Hematopoietic multipotent progenitor cell treated with erythropoietin and hydrocortisone succinate and interleukin-3 and kit ligand, for 4 days (in vitro differentiated cells): Measurements from ENCODE around the gene RPS6KA2.
"Not testable (repeated sequence)": the region's sequence is repeated elsewhere in the genome, so short reads cannot be mapped to it uniquely, and the experiment has no call there.

Experiments used
- DNase-seq: peaks from one replicate; pipeline ENCODE4 v3.0.0-alpha.2; 2015

RPS6KA2 gene

GRCh38 chr6:166411271-166411670, 215.8 kb downstream of the RPS6KA2 start:
- no peak for DNase-seq

- DNase-seq, result no peak
Observed at GRCh38 chr6:166410426-166410935, 216.6 kb downstream of the RPS6KA2 start.

- DNase-seq, result peak; percentile 28
Observed at GRCh38 chr6:166408936-166409755, 217.9 kb downstream of the RPS6KA2 start.

DNA sequence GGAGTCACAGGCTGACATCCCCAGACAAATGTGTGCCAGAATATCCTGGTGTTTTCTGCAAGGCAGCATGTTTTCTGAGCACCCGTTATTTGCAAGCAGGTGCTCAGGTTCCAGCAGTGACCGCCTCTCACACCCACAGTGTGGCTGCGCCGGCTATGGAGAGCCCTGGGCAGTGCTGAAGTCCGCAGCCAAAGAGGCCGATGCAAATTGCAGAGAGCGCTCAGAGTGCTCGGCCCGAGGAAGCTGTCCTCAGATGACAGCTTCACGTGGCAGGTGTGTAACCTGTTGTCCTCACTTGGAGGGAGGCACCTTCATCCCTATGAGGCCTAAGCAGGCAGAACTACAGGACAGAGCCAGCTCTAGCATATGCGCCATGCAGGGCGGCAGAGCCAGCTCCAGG, 220.9 kb downstream of the RPS6KA2 start:
- DNase-seq, result no peak

DNA sequence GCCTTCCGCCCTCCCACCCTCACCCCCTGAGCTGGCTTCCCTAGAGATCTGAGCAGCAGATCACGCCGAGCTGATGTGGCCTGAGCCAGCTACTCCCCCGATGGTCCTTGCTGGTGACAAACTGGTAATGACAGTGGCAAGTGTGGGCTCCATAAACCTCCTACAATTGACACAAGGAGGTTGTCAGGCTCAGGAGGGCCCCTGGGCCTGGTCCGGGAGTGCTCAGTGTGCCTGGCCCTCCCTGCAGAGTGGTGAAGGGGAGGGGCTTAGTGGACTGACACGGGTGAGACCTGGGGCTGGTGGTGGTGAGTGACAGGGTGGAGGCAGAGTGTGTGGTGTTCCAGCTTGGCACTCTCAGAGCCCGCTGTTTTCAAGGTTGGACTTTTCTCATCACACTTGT, 221.7 kb downstream of the RPS6KA2 start:
- no peak for DNase-seq

DNA sequence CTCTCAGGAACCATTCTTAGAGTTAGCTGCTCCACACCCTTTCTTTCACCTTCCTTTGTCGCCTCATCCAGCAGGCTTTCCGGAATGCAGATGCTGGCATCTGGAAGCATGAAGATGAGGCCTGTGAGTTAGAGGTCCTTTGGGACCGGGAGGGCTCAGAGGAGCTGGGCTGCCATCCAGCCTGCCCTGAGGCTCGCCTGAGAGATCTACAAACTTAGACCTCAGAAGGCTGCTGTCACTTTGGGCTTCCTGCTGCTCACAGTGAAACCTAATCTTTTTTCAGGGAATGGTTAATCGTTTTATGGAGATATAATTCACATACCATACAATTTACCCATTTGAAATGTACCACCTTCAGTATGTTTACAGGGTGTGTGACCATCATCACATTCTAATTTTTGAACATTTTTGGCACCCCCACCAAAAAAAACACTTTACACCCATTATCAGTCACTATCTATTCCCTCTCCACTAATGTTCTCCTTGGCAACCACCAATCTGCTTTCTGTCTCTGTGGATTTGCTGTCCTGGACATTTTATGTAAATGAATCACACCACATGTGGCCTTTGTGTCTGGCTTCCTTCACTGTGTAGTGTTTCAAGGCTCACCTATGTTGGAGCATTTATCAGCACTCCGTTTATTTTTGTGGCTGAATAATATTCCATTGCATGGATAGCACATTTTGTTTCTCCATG, 224.3 kb downstream of the RPS6KA2 start:
- DNase-seq, result no peak

- DNase-seq, result peak; percentile 86
Observed at GRCh38 chr6:166400649-166401250, 226.3 kb downstream of the RPS6KA2 start.

- DNase-seq, result no peak
Observed at GRCh38 chr6:166400181-166400580, 226.9 kb downstream of the RPS6KA2 start.

DNA sequence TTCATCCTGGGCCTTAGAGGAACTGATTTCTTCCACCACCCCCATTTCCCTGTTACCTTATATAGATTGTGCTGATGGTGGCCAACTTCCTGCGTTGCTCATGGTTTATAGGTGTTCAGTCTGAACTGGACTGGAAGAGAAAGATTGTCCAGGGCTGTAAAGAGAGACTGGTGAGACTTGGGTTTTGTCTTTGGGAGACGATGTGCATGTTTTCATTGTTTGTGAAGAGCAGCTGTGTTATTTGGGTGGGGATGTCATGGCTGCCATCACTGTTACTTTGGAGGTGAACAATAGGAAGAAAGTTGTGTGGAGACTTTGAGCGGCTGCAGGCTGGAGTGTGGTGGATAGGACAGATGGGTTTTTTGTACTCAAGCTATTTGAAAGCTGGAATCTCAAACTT, 228.7 kb downstream of the RPS6KA2 start:
- no peak for DNase-seq

- DNase-seq, result no peak
Observed at GRCh38 chr6:166397849-166398248, 229.2 kb downstream of the RPS6KA2 start.

DNA sequence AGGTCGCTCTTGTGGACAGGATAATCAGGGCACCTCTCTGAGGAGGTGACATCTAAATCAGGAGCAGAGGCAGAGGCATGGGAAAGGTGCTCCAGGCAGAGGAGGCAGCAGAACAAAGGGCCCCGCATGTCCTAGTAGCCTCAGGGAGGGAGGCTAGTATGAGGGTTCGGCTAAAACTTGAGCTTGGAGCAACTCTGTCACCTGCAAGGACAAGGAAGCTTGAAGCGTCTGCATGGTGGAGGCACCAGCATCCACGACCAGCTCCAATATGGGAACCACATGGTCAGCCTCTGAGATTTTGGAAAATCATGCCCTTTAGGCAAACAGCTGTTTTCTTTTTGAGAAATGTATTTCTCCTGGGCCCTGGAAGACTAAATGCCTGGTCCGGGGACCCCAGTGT, 231.3 kb downstream of the RPS6KA2 start:
- no peak for DNase-seq

DNA sequence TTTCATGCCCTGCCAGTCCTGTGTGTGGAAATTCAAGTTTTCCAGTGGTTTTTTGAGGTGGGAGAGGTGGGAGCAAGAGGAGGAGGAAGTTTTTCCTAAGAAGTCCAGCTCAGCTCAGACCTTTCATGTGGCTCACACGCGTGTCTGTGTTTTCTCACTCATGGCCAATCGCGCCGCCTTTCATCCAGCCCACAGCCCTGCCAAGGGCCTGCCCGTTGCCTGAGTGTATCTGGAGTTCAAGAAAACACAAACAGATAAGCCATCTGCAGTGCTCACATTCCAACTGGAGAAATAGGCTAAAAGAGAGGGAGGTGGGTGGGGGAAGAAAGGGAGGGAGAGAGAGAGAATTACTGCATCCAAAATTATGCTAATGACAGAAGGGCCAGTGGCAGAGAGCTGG, 231.7 kb downstream of the RPS6KA2 start:
- DNase-seq, result no peak

GRCh38 chr6:166394036-166394892, 232.8 kb downstream of the RPS6KA2 start:
- DNase-seq, result no peak

GRCh38 chr6:166393535-166393823, 233.6 kb downstream of the RPS6KA2 start:
- no peak for DNase-seq

GRCh38 chr6:166392755-166393534, 234.1 kb downstream of the RPS6KA2 start:
- not testable (repeated sequence) for DNase-seq

- peak; percentile 52 for DNase-seq
Observed at GRCh38 chr6:166389119-166389518, 237.9 kb downstream of the RPS6KA2 start.

GRCh38 chr6:166388290-166389004, 238.6 kb downstream of the RPS6KA2 start:
- DNase-seq, result no peak

DNA sequence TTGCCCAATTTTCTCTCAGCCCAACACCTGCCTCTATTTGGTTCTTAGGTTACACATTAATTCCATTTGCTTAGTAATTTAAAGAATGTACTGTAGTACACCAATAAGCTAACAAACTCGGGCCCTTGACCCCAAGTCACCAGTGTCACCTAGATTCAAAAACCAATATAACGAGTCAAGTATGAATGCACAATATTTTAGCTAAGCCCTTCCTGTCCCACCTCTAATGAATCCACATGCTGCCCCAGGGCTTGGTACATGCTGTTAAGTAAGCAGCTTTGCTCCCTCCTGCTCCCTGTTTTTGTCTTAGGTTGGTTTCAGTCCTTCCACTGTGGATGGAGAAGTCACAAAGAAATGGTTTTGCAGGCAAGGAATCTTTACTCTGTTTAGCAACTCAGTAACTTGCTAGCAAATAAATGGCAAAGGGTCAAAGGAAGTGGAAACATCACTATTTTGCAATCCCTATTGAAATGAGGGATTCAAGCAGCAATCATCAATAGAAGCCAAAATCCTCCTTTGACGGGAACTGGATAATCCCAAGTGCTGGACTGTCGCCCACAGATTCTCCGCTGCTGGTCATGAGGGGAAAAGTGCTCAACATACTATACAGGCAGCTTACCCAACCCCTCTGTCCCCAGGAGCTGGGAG, 239.3 kb downstream of the RPS6KA2 start:
- no peak for DNase-seq

- not testable (repeated sequence) for DNase-seq
Observed at GRCh38 chr6:166387098-166387497, 240.0 kb downstream of the RPS6KA2 start.

DNA sequence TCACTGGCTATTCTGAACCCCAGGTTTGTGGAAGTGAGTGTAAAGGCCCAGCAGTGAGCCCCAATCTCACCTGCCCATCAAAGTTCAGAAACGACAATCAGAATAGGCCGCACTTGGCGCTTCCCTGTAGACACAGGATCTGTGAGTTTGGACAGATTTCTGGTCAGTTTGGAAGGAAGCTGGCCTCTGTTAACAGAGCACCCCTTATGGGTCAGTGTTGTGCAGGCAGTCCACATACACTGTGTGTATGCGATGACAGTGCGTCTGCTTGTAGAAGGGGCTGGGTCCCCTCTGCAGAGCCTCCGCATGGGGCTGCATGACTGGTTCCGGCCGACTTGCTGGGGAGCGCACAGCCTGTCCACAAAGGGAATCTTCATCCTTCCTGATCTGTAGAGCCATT, 240.9 kb downstream of the RPS6KA2 start:
- DNase-seq, result no peak

DNA sequence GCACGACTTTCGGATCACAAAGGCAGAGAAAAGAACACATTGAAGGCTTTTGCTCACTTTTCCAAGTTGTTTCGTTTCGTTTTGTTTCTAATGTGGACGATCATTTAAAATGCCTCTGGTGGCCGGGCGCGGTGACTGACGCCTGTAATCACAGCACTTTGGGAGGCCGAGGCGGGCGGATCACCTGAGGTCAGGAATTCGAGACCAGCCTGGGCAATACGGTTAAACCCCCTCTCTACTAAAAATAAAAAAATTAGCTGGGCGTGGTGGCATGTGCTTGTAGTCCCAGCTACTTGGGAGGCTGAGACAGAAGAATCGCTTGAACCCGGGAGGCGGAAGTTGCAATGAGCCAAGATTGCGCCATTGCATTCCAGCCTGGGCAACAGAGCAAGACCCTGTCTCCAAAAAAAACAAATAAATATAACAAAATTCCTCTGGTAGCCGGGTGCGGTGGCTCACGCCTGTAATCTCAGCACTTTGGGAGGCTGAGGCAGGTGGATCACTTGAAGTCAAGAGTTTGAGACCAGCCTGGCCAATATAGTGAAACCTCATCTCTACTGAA, 243.2 kb downstream of the RPS6KA2 start:
- DNase-seq, result not testable (repeated sequence)
